OCI-LY1 (cell line): ENCODE results near the gene LRRC43.

ENCODE experiments used
- H2AFZ ChIP-seq: fragments of 200-600 bp; sonication (generic), shearing (Covaris generic); 2 replicates; pipeline ENCODE4 v1.6.0; 2014; ENCODE audit warnings: antibody characterized with exemption, mild to moderate bottlenecking, low read length
- H3F3A ChIP-seq: fragments of 200-600 bp; sonication (generic), shearing (Covaris generic); 2 replicates; pipeline ENCODE4 v1.6.0; 2014; ENCODE audit warnings: mild to moderate bottlenecking, antibody characterized with exemption, low read length, moderate library complexity; ENCODE audit not compliant: insufficient read depth
- H3K27ac ChIP-seq: fragments of 200-600 bp; sonication (generic); 2 replicates; pipeline ENCODE4 v1.5.1; 2014; ENCODE audit warnings: low read length, mixed run types, mild to moderate bottlenecking, low read depth; ENCODE audit not compliant: poor library complexity, severe bottlenecking
- H3K27me3 ChIP-seq: fragments of 200-600 bp; sonication (generic); 2 replicates; pipeline ENCODE4 v1.6.0; 2014; ENCODE audit warnings: antibody characterized with exemption, mild to moderate bottlenecking, low read length, moderate library complexity; ENCODE audit not compliant: insufficient read depth
- H3K36me3 ChIP-seq: fragments of 200-600 bp; sonication (generic); 2 replicates; pipeline ENCODE4 v1.6.1; 2014; ENCODE audit warnings: mild to moderate bottlenecking, antibody characterized with exemption, low read length, moderate library complexity, mixed read lengths; ENCODE audit not compliant: insufficient read depth
- H3K4me1 ChIP-seq: fragments of 200-600 bp; sonication (generic); 2 replicates; pipeline ENCODE4 v1.5.1; 2014; ENCODE audit warnings: mild to moderate bottlenecking, low read length, moderate library complexity; ENCODE audit not compliant: insufficient read depth, severe bottlenecking
- H3K4me2 ChIP-seq: fragments of 200-600 bp; sonication (generic), shearing (Covaris generic); 2 replicates; pipeline ENCODE4 v1.6.1; 2014; ENCODE audit warnings: low read length
- H3K4me3 ChIP-seq: fragments of 200-600 bp; sonication (generic); 2 replicates; pipeline ENCODE4 v1.5.1; 2014; ENCODE audit warnings: low read length, low read depth, mild to moderate bottlenecking, mixed read lengths; ENCODE audit not compliant: poor library complexity, severe bottlenecking
- H3K79me2 ChIP-seq: fragments of 200-600 bp; shearing (Covaris generic); 2 replicates; pipeline ENCODE4 v1.6.1; 2016; ENCODE audit warnings: mixed run types, low read length, mixed read lengths; ENCODE audit not compliant: insufficient read depth
- H3K9ac ChIP-seq: fragments of 200-600 bp; sonication (generic), shearing (Covaris generic); 2 replicates; pipeline ENCODE4 v1.6.1; 2014; ENCODE audit warnings: mild to moderate bottlenecking, low read length, mixed read lengths
- H3K9me2 ChIP-seq: fragments of 200-600 bp; sonication (generic), shearing (Covaris generic); 2 replicates; pipeline ENCODE4 v1.6.1; 2014; ENCODE audit warnings: low read depth, mild to moderate bottlenecking, low read length, mixed read lengths
- H3K9me3 ChIP-seq: fragments of 200-600 bp; shearing (Covaris generic); 2 replicates; pipeline ENCODE4 v1.6.1; 2014; ENCODE audit warnings: low read length, mixed read lengths
- H4K20me1 ChIP-seq: fragments of 200-600 bp; sonication (generic), shearing (Covaris generic); 2 replicates; pipeline ENCODE4 v1.6.0; 2016; ENCODE audit warnings: mild to moderate bottlenecking, low read length; ENCODE audit not compliant: insufficient read depth
- EZH2 ChIP-seq: fragments of 200-600 bp; sonication (generic), shearing (Covaris generic); IDR thresholded peaks from 2 replicates; pipeline ENCODE4 v1.8.0; 2017; ENCODE audit warnings: borderline replicate concordance, mixed run types, mild to moderate bottlenecking, antibody characterized with exemption, low read length, moderate library complexity, mixed read lengths
- TF ChIP-seq, protein P1 (sequence below): fragments of 200-600 bp; sonication (generic), shearing (Covaris generic); IDR thresholded peaks from 2 replicates; pipeline ENCODE4 v1.5.1; 2017; ENCODE audit warnings: mild to moderate bottlenecking, antibody characterized with exemption, low read length, moderate library complexity, mixed read lengths

Gene LRRC43

DNA sequence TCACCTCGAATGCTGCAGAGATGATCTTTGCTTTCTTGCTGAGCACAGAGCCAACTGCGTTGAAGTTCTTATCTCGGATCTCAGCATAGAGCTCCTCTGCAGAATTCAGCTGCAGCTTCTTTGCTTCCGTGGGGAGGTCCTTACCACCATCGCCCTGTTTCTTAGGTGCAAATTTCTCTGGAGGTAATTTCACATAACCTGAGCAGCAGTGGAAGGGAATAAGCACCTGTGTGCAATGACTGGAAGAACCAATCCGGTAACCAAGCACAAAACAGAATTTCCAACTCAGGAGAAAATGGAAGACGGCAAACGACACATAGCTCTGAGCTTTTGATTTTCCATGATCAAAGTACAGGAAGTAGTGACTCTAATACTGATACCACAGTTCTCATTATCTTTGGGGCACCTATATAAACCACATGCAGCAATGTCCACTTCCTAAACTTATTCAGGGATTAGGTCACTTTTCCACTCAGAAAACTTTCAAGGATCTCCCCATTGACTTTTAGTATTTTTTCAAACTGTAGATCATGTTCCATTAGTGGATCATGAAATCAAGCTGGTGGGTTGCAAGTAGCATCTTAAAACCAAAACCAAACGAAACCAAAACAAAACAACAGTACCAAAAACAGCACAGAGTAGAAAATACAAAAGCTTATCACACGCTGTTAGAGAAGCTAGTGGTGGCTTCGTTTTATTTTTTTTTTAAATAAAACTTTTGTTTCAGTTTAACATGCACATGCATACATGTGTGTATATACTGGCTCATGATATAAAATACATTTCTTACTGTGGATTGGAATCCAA is 61.8 kb downstream of the LRRC43 start:
- peaks cover 25% of the 10 kb centered on the region; the same call in 1 of the 2 replicates for H3K36me3 ChIP-seq
- H3K27ac ChIP-seq, result peak overlapping the region; percentile 68
- no peaks in the 10 kb centered on the region for H3K9me2 ChIP-seq
- no peak for TF ChIP-seq EZH2
- TF ChIP-seq, protein P1, sequence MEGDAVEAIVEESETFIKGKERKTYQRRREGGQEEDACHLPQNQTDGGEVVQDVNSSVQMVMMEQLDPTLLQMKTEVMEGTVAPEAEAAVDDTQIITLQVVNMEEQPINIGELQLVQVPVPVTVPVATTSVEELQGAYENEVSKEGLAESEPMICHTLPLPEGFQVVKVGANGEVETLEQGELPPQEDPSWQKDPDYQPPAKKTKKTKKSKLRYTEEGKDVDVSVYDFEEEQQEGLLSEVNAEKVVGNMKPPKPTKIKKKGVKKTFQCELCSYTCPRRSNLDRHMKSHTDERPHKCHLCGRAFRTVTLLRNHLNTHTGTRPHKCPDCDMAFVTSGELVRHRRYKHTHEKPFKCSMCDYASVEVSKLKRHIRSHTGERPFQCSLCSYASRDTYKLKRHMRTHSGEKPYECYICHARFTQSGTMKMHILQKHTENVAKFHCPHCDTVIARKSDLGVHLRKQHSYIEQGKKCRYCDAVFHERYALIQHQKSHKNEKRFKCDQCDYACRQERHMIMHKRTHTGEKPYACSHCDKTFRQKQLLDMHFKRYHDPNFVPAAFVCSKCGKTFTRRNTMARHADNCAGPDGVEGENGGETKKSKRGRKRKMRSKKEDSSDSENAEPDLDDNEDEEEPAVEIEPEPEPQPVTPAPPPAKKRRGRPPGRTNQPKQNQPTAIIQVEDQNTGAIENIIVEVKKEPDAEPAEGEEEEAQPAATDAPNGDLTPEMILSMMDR, result no peak
- H3K4me1 ChIP-seq, result peaks cover 22% of the 10 kb centered on the region
- H3K4me2 ChIP-seq, result peak overlapping the region; percentile 69
- H3K9me3 ChIP-seq, result no peaks in the 10 kb centered on the region
- no peaks in the 10 kb centered on the region for H3K79me2 ChIP-seq
- no peaks in the 10 kb centered on the region for H3F3A ChIP-seq
- no peaks in the 10 kb centered on the region for H4K20me1 ChIP-seq
- H3K9ac ChIP-seq, result peak overlapping the region; percentile 37
- peak overlapping the region; percentile 27 for H3K4me3 ChIP-seq
- peak overlapping the region; percentile 15; the same call in 1 of the 2 replicates for H2AFZ ChIP-seq
- no peaks in the 10 kb centered on the region for H3K27me3 ChIP-seq

DNA sequence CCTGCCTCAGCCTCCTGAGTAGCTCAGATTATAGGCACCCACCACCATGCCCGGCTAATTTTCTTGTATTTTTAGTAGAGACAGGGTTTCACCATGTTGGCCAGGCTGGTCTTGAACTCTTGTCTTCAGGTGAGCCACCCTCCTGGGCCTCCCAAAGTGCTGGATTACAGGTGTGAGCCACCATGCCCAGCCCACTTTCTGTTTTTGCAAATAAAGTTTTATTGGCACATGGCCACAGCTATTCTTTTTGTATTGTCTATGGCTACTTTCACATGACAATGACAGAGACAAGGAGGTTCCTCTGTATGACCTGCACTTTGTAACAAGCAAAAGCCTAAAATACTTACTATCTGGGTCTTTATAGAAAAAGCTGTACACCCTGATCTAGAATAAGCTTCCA is 62.6 kb downstream of the LRRC43 start:
- Histone ChIP-seq H3K9ac (no peak overlapping the region), H3K27ac (no peak overlapping the region), H3K4me1 (peaks cover 22% of the 10 kb centered on the region), H3K27me3 (no peaks in the 10 kb centered on the region), H3K79me2 (no peaks in the 10 kb centered on the region), H3K9me3 (no peaks in the 10 kb centered on the region), H3K4me2 (peak overlapping the region; percentile 69; the same call in 1 of the 2 replicates), H3K9me2 (no peaks in the 10 kb centered on the region), H2AFZ (no peak overlapping the region), H3F3A (no peaks in the 10 kb centered on the region), H3K4me3 (no peak overlapping the region), H4K20me1 (no peaks in the 10 kb centered on the region), H3K36me3 (peaks cover 20% of the 10 kb centered on the region; the same call in 1 of the 2 replicates)
- TF ChIP-seq EZH2, result no peak
- TF ChIP-seq, protein P1, result no peak

DNA sequence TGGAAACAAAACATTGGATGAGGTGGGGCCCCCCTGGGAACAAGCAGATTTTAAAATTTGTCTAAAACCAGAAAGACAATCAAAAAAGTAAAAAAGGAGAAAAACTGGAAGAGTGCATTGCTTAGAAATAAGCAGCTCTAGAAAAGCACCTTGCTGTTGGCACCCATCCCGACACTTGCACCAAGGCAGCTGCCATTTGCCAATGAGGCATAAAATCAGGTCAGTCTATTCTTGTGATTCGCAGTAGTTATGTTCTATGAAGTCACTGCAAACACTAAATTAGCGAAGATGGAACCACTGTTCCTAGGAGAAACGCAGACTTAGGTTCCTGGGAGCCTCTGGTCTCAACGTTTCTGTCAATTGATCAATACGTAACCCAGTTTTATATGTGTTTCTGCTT is 67.1 kb downstream of the LRRC43 start:
- Histone ChIP-seq H3K9me2 (no peaks in the 10 kb centered on the region), H3K9me3 (no peaks in the 10 kb centered on the region), H3K27ac (no peak overlapping the region), H3K36me3 (peaks cover 16% of the 10 kb centered on the region; the same call in 1 of the 2 replicates), H3K4me3 (no peak overlapping the region), H2AFZ (no peak overlapping the region), H4K20me1 (no peaks in the 10 kb centered on the region), H3K4me2 (no peak overlapping the region), H3K27me3 (no peaks in the 10 kb centered on the region), H3K79me2 (no peaks in the 10 kb centered on the region), H3F3A (no peaks in the 10 kb centered on the region), H3K9ac (no peak overlapping the region), H3K4me1 (peaks cover 7% of the 10 kb centered on the region)
- TF ChIP-seq, protein P1, result no peak
- no peak for TF ChIP-seq EZH2
